Fibroblast of skin of left biceps (primary cell): Measurements from ENCODE around the gene NISCH.

Source experiments
- DNase-seq, 2 experiments: peaks; one replicate each; pipeline ENCODE4 v3.0.0-alpha.2; 2013; ENCODE audit warnings: low read depth in 2 of 2

Gene NISCH

DNA sequence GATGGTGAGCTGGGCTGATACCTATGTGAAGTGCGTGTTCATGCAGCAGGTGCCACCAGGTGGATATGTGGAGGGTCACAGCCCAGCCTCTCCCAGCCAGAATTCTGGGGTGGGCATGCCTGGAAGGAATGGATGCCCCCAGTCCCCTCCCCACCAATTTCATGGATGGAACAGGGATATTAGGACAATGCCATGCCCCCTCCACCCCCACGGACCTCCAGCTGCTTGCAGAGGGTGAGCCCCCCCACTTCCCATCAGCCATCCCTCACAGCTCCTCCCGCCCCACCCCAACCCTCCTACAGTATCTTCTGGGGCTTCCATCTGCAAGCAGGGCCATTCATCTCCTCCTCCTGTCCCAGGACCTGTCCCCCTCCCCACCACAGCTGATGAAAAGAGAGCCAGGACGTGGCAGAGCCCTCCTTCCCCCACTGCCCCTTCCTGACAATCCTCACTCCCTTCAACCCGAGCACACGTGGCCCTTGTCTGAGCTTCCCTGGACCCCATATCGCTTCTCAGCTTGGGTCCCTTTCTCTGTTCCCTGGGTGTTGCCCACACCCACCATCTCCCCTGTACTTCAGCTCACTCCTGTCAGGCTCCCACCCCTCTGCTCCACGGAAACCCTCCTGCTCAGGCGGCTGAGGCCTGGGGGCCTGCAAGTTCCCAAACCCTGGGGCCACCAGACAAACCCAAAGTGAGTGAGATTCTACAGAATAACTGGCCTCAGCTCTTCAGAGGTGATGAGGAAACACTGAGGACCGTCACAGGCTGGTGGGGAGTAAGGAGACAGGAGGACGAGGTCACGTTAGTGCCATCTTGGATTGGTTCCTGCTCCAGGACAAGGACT, 7.7 kb upstream of the NISCH start:
- no peak for DNase-seq

DNA sequence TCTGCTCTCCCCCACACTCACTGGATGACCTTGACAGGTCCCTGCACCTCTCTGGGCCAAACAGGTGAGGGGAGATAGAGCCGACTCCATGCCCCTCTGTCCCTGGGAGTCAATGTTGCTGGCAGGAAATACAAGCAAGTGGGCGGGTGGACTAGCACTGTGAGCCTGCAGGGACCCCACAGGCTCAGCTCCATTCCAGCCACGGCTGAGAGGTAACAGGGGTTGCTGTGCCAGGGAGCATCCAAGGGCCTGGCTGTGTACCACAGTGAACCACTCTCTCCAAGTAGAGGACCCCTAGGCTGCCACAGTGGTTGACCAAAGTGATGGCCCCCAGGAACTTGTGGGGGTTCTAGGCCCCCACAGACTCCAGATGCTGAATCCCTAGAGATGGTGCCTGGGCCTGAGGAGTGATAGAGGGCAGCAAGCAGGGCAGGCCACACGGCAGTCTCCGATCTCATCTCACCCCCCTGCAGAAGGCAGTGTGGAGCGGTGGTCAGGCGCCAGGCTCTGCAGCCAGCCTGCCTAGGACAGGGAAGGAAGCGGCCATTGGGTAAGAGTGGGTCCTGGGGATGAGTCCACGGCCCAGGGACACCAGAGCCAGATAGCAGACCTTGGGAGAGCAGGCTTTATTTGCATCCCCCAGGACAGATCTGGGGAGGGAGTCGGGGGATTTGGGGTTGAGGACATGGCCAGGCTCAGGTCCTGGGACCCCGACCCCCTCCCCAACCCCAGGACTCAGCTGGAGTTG, 4.7 kb upstream of the NISCH start:
- DNase-seq: no peak

DNA sequence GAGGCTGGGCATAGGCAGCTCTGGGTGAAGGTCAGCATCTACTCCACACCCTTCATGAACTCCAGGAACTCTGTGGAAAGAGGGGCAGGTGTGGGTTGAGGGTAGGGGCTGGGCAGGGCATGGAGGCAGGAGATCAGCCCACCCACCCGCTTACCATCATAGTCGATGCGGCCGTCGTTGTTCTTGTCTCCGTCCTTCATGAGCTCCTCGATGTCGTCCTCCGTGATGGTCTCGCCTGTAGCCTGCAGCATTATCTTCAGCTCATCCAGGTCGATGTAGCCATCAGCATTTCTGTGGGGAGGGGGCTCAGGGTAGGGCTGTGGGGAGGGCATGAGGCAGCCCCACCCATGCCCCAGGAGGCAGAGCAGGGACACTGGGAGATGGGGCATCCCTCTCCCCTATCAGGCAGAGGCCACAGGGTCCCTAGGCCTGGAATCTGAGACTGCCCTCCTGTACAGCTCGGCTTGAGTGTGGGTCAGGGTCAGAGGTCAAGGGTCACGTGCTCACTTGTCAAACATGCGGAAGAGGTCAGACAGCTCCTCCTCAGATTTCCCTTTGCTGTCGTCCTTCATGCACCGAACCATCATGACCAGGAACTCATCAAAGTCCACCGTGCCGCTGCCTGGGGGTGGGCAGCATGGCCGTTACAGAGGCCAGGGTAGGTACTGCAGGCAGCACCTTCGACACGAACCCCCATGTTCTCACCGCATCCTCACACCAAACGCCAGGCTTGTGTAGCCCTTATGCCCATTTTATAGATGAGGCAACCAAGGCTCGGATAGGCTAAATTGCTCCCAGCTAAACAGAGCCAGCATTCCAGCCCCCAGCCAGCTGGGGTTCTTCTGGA, 3.9 kb upstream of the NISCH start:
- no peak for DNase-seq

DNA sequence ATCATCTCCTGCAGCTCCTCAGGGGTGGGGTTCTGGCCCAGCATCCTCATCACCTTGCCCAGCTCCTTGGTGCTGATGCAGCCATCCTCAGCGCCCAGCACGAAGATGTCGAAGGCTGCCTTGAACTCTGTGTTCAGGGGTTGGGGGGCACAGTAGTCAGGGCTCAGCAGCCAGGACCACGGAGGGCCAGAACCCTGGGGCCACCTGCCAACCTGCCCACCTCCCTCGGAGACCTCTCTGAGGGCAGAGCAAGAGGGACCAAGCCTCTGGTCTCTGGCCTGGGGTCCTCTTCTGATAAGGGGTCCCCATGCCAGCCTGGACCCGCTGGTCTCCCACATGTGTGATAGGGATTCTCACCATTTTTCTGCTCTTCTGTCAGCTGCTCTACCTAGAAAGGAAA, 3.3 kb upstream of the NISCH start:
- DNase-seq: no peak

DNA sequence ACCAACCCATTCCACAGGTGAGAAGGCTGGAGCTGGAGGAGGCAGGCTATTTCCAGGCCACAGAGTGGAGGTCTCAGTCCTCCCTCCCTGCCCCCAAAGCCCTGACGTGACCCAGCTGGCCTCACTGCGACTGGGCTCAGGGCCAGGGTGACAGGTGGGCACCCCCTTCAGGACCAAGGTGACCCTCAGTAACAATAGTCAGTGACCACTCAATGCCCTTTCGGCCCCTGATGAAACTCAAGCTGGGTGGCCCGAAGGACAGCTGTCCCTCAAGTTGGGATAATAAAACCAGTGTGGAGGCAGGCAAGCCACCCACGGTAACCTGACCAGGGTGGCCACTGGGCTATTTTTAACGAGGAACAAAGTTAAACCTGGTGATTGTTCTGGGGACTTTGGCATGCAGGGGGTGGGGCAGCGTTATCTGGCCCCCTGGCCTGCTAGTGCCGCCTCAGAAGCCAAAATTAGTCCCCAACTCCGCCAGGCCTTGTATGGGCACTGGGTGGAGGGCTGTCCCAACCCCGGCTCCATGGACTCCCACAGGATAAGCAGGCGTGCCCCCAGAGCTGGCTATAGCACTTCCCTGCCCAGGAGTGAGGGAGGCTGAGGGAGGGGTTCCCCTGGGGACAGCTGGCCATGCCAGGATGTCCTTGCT, 2.7 kb upstream of the NISCH start:
- no peak for DNase-seq

DNA sequence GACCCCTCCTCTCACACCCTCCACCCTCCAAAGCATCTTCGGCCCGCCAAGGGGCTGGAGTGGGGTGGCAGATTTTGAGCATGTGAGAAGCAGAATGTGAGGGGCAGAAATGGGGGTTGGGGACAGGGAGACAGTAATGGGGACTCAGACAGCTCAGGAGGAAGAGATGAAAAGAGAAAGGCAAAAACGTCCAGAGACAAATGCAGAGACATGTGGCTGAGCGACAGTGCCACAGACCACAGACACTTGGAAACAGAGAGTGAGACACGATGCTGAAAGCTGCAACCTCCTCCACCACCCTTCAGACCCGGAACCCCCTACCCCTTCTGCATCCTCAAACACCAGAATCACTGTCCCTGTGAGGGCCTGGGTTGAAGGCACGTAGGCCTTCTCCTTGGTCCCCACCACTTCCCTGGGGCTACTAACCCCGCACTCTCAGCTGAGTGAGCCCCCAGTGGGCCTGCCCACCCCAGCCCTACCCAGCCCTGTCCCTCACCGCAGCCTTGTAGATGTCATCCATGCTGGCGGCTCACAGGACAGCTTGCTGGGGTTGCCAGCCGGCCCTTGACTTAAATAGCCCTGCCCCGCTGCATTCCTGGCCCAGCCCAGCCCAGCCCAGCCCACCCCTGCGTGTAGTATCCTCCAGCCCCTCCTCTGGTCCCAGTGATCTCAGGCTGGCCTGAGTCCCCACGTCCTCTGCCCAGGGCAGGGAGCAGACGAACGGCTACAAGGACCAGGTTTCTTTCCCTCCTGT, 1.7 kb upstream of the NISCH start, which contains the start of gene TNNC1:
Gene TNNC1 (minus strand): TSS at position 546 of the 754 bp plus-strand sequence. CDS start 26 bp downstream, at position 520.
- DNase-seq: no peak

DNA sequence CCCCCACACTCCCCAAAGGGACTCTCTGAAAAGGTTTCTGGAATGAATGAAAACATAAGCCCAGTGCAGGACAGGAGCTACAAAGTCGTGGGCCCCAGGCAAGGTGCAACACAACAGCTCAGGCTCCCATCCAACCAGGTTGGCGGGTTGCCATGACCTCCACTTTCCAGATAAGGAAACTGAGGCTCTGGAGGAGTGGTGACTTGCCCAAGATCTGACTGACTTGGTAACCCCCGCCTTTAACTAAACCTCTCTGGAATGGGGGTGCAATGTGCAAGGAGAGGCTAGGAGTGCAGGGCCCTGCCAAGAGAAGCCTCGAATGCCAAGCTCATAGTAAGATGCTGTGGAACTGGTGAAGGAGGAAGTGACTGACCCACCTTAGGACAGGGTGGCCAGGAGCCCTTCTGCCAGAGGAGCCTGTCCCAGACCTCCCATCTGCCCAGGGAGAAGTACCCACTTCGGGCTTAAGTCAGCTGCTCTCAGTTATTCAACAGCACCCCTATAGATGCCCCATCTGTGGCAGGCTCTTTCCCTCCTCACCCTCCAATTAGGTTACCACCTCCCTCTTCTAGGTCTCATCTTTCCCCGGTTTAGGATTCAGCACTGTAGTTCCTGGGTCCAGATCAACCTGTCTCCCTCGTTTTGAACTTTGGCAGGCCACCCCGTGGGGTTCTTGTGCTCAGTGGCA, 1.0 kb upstream of the NISCH start:
- no peak for DNase-seq

DNA sequence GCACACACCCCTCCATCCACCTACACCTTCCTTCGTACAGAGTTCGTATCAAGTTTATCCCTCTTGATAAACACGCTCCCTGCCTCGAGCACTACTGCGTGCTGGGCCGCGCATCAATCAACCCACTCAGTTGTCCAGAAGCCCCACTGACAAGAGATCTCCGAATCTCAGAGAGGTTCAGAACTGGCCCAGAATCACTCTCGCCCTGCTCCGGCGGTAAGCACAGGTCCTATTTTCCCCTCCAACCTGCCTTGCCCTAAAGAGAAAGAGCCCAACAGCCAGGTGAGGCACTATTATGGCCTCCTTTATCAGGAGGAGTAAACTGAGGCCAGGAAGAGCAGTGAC, 494 bp upstream of the NISCH start:
- DNase-seq: no peak

DNA sequence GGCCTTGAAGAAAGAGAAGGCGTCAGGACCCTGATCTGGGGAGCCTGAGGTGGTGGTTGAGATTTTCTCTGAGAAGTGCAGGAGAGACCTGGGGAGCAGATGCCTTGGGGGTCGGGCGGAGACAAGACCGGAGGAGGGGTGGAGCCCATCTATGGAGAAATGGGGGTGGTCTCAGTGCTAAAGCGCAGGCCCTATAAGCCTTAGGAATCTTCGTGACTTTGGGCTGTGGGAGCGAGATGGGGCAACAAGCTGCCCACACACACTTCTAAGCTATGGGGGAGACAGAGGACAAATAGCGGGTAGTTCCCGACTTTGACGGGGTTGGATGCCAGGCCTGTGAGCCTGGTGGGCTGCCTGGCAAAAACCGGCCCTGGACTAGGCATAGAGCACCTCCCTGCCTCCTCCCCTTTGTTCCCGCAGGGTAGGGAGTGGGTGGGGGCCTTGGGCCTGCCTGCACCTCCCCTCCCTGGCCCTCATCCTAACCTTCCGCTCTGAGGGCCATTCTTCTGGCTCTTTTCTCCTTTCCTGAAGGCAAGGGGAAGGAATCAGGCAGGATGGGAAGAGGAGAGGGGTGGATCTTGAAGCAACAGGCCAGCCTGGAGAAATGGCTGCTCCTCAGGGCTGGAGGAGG, 880 bp downstream of the NISCH start:
- no peak for DNase-seq

DNA sequence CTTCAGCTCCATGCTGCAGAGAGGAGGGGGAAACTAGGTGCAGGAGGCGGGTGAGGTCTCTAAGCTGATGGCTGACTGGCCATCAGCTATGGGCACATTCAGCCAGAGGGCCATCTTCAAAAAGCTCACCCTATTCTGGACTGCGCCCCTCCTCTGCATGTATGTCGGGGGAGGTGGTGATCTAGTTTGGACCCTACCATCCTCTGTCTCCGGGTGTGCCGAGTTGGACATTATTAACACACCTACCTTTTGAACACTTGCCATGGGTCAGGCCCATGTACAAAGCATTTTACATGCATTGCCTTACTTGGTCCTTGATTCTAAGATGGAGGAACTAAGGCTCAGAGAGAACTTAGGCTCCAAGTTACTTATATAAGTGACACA, 1.4 kb downstream of the NISCH start:
- no peak for DNase-seq

DNA sequence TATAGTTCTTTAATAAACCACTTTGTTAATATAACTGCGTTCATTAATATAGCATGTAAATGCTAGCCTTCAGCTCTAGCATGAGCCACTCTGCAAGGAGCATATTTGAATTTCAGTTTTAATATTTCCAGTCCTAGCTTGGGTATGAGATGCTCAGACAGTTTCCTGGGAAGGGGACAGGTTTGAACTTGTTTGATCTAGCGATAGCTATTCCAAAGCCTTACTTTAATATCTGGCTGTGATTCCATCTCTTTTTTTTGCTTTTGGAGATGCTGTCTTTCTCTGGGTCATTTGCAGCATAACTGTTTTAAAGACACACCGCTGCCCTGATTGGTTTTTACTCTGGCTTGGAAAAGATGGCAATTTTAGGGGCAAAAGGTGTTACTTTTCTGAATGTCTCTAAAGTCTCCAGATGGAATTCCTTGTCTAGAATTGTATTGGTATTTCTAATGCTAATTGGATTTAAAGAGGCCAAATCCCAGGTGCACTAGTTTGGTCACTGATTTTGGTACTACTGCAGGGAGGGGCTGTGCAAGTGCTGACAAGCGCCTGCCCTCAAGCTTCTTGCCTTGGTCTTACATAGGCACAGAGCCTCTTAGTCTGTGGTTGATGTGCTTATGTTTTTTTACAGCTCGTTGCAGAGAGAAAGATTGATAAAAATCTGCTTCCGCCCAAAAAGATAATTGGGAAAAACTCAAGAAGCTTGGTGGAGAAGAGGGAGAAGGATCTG, 2.8 kb downstream of the NISCH start:
- DNase-seq: no peak

DNA sequence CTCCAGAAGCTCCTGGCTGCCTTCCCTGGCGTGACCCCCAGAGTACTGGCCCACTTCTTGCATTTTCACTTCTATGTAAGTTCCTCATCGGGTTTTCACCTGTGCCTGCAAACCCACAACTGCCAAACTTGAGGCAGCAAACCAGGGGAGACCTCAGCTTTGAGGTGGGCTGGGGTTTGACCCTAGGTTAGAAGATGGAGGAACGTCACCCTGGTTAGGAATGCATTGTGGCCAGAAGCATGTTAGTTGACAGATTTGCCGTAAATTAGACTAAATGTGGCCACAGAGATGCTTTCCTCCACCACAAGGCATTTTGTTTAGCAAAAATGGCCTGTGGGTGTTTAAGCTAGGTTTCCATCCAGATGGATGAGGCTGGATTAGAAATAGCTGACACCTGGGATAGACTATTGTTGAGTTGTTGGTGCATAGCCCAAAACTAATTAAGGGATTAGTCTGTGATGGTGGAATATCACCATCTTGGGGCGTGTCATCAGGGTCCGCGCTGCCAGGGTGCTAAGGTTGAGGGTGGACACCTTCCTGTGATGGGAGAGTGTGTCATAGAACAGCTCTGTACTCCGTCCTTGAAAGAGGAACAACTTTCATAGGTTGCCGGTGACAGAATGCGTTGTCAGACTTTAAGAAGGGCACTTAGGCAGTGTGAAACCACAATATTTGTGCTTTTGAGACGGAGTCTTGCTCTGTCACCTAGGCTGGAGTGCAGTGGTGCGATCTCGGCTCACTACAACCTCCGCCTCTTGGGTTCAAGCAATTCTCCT, 3.6 kb downstream of the NISCH start:
- DNase-seq: no peak

DNA sequence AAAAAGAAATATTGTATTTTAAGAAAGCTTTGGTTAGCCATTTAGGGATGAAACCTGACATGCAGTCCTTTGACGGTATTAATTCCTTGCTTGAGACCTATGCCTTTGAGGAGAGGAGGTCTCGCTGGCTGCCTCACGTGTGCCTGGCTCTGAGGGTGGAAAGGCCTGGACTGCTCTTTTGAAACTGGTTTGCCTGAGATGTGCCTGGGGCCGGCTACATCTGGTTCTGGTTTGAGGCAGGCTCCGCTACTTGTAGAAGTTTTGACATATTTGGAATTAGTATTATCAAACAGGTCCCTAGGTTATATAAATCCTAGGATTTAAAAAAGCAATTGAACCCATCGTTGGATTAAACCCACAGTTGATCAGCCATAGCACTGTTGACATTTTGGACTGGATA, 6.5 kb downstream of the NISCH start:
- no peak for DNase-seq

DNA sequence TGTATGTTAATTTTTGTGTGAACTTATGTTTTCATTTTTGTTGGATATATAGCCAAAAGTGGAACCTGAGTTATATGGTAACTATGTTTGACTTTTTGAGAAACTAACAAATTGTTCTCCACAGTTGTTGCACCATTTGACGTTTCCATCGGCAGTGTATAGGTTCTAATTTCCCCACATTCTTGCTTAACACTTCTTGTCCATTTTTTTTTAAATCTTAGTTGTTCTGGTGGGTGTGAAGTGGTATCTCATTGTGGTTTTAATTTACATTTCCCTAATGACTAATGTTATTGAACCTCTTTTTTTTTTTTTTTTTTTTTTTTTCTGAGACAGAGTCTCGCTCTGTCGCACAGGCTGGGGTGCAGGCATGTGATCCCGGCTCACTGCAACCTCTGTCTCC, 8.0 kb downstream of the NISCH start:
- no peak for DNase-seq

DNA sequence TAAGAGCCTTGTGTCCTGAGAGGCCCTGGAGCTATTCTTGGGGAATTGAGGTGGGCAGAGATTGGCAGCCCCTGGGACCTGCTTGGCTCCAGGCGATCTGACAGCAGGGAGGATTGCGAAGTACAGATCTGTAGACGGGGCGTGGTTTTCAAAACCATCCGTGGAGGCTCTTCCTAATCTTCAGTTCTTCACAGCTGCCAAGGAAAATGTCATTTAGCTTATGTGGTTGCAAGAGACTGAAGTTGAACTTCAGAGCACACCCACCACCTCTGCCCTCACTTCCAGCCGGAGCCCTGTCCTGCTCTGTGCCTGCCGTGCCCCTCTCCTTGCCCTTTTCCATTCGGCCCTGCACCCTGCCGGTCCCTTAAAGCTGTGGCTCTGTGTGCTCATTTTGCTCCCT, 12.9 kb downstream of the NISCH start:
- no peak for DNase-seq

DNA sequence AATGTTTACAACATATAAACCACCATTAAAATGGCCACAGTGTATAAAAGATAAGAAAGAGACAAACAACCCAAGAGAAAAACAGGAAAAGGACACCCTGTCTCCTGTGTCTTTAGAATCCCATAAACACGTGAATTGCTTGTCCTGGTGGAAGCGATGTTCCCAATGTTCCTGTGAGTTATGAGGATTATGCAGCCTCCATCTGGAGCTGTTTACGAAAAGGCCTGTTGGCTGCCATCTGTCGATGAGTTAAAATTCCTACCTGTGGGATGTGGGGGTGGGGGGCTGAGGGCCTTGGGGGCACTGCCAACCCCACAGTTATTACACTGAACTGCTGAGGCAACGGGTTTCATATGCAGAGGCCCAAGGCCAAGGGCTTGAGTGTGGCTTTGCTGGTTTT, 13.6 kb downstream of the NISCH start:
- no peak for DNase-seq

DNA sequence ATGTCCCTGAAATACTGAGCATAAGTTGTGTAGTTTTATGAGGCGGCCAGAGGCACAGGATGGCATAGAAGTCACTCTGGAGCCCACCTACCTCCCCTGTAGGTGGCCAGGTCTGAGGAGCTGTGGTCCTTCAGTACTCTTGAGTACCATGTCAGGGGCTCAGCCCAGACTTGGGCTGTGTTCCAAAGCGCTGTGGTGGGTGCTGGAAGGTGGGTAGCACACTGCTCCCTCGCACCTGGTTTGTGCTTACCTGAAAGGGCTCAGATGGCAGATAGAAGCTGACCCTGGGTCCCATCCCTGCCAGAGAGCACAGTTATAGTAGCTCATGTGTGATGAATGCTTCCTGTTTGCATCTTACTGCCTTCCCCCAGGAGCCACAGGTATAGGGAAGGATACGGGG, 15.5 kb downstream of the NISCH start:
- no peak for DNase-seq

DNA sequence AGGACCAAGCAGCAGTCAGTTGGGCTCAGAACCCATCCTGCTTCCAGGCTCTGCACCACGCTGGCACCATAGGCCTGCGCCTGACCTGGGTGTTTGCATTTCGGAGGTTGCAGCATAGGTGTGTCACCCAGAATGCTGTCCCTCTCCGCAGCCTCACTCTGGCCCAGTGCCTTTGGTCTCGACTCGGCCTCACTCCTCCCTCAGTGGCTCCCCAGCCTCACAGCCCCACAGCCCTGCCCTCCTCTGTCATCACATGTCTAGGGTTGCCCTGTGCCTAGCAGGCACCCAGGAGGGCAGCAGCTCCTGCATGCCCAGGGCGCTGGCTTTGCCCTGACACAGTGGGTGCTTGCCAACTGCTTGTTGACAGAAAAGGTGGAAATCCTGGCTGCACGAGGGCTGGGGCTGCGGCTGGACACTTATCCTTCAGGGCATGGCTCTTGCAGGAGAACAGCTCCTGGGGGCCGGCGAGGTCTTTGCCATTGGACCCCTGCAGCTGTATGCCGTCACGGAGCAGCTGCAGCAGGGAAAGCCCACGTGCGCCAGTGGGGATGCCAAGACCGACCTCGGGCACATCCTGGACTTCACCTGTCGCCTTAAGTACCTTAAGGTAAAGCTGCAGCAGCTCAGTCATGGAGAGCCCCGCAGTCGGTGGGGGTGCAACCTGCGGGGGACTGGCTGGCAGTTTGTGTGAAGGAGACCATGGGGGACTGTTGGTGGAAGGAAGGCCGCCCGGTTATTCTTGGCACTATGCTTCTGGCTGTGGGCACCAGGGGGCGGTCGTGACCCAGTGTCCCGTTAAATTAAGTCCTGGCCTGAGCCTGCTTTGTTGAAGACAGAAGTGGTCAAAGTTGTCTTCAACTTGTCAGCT, 16.2 kb downstream of the NISCH start:
- no peak for DNase-seq
